Body of pancreas (tissue), 4 donors: ENCODE data around the gene RUFY1.

Source experiments
- CTCF ChIP-seq, 7 experiments: fragments of 450-650 bp in 4 of 7; fragments of 200-600 bp in 3 of 7; sonication (generic) in 3 of 7; IDR thresholded peaks; one replicate each; pipeline ENCODE4 v1.5.1; 2016 to 2019; ENCODE audit warnings: antibody characterized with exemption in 7 of 7
- POLR2A ChIP-seq, 3 donors: fragments of 450-650 bp; IDR thresholded peaks; one replicate each; pipeline ENCODE4 v1.6.1; 2016; ENCODE audit warnings: antibody characterized with exemption in 3 of 3, mild to moderate bottlenecking in 2 of 3

DNA sequence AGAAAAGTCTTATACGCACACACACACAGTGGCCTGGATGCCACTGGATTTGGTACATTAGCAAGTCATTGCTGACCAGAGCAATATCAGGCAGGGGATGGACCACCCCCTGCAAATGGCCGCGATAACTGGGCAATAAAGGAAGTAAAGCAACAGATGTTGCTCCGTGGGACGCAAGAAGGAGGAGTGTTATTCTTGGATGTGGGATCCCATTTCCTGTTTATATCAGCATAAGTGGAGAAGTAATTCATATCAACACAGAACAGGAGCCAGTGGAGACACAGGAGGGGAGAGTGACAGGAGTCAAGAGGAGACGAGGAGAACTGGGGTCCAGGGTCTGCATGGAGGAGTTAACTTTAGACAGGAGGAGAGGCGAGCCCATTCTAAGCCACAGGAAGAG, 18.4 kb downstream of the RUFY1 start:
- TF ChIP-seq CTCF (IDR thresholded peaks at IDR 0.05) (no peak), POLR2A (IDR thresholded peaks at IDR 0.05) (no peak)
